ENCODE data around the gene SPDYC.

SPDYC gene

GRCh38 chr11:65207918-65208784 is 38.1 kb downstream of the SPDYC start:
- no peak for DNase-seq

- no peak for DNase-seq
Measured at GRCh38 chr11:65208785-65209710, 39.0 kb downstream of the SPDYC start.

GRCh38 chr11:65209711-65210360 is 39.8 kb downstream of the SPDYC start:
- no peak for DNase-seq

- no peak for DNase-seq
Measured at GRCh38 chr11:65210361-65210731, 40.3 kb downstream of the SPDYC start.

GRCh38 chr11:65210748-65211147 is 40.7 kb downstream of the SPDYC start:
- no peak for DNase-seq

- no peak for DNase-seq
Measured at GRCh38 chr11:65211293-65212105, 41.5 kb downstream of the SPDYC start.

- DNase-seq, result no peak
Measured at GRCh38 chr11:65212226-65212801, 42.3 kb downstream of the SPDYC start.

GRCh38 chr11:65213322-65214211 is 43.5 kb downstream of the SPDYC start:
- no peak for DNase-seq

GRCh38 chr11:65214212-65214845 is 44.3 kb downstream of the SPDYC start:
- no peak for DNase-seq

GRCh38 chr11:65215441-65216076 is 45.5 kb downstream of the SPDYC start:
- no peak for DNase-seq

GRCh38 chr11:65216830-65217229 is 46.8 kb downstream of the SPDYC start:
- no peak for DNase-seq

GRCh38 chr11:65217441-65218423 is 47.7 kb downstream of the SPDYC start:
- no peak for DNase-seq

- no peak for DNase-seq
Measured at GRCh38 chr11:65218446-65218845, 48.4 kb downstream of the SPDYC start.

- no peak for DNase-seq
Measured at GRCh38 chr11:65219930-65220213, 49.8 kb downstream of the SPDYC start.

- DNase-seq, result no peak
Measured at GRCh38 chr11:65221026-65221425, 51.0 kb downstream of the SPDYC start.
